ENCODE data around the gene SNAPC1.

- TF ChIP-seq CTCF (IDR thresholded peaks at IDR 0.05), result no peak
- no peak for TF ChIP-seq POLR2A (IDR thresholded peaks at IDR 0.05)
These were observed 77.3 kb downstream of the SNAPC1 start for GRCh38 chr14:61839507-61839906.

All from heart left ventricle (tissue), 13 donors.